ENCODE measurements around the gene ZNF536.

- no peak for TF ChIP-seq CTCF (IDR thresholded peaks at IDR 0.05)
- no peak for TF ChIP-seq EP300 (IDR thresholded peaks at IDR 0.05)
- no peak for TF ChIP-seq POLR2AphosphoS5 (IDR thresholded peaks at IDR 0.05)
Observed at GRCh38 chr19:30388819-30389218, 16.6 kb downstream of the ZNF536 start.
